ENCODE data around the gene MLC1. TPM values are rescaled to one million over a fixed set of nuclear protein-coding genes. Genes with fewer than 3 reads are reported as not detected.

Gene MLC1
- total and polyA plus RNA-seq, 4 donors = 0.13 to 9.4 (median 0.33) TPM; not detected in 1

GRCh38 chr22:50016308-50016987 is 68.8 kb downstream of the MLC1 start:
- no peak overlapping the region for H3K4me3 ChIP-seq (ENCODE audit: low read depth in 1 of 3, low read length in 3 of 3)
- TF ChIP-seq, protein P1, sequence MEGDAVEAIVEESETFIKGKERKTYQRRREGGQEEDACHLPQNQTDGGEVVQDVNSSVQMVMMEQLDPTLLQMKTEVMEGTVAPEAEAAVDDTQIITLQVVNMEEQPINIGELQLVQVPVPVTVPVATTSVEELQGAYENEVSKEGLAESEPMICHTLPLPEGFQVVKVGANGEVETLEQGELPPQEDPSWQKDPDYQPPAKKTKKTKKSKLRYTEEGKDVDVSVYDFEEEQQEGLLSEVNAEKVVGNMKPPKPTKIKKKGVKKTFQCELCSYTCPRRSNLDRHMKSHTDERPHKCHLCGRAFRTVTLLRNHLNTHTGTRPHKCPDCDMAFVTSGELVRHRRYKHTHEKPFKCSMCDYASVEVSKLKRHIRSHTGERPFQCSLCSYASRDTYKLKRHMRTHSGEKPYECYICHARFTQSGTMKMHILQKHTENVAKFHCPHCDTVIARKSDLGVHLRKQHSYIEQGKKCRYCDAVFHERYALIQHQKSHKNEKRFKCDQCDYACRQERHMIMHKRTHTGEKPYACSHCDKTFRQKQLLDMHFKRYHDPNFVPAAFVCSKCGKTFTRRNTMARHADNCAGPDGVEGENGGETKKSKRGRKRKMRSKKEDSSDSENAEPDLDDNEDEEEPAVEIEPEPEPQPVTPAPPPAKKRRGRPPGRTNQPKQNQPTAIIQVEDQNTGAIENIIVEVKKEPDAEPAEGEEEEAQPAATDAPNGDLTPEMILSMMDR (IDR thresholded peaks at IDR 0.05; ENCODE audit: low read depth, low read length, missing input control) = no peak
- no peak for TF ChIP-seq HNF4G (IDR thresholded peaks at IDR 0.05)
- no peak for TF ChIP-seq HNF4A (conservative IDR thresholded peaks at IDR 0.05)
- TF ChIP-seq ZBTB33 (IDR thresholded peaks at IDR 0.05) = no peak
- no peak for TF ChIP-seq NR2F2 (IDR thresholded peaks at IDR 0.05)
- TF ChIP-seq FOXA1 (IDR thresholded peaks at IDR 0.05) = no peak
- TF ChIP-seq YY1 (IDR thresholded peaks at IDR 0.05) = no peak
- TF ChIP-seq REST (IDR thresholded peaks at IDR 0.05) = no peak
- TF ChIP-seq RAD21 (IDR thresholded peaks at IDR 0.05) = no peak
- TF ChIP-seq, protein P2, sequence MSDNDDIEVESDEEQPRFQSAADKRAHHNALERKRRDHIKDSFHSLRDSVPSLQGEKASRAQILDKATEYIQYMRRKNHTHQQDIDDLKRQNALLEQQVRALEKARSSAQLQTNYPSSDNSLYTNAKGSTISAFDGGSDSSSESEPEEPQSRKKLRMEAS (IDR thresholded peaks at IDR 0.05) = no peak
- TF ChIP-seq, protein P3, sequence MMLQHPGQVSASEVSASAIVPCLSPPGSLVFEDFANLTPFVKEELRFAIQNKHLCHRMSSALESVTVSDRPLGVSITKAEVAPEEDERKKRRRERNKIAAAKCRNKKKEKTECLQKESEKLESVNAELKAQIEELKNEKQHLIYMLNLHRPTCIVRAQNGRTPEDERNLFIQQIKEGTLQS (IDR thresholded peaks at IDR 0.05) = no peak
- no peak for TF ChIP-seq JUND (IDR thresholded peaks at IDR 0.05)
- no peak for TF ChIP-seq TAF1 (conservative IDR thresholded peaks at IDR 0.05)
- TF ChIP-seq SP1 (IDR thresholded peaks at IDR 0.05) = no peak
- WGBS = 85% methylated on average over 20 of the region's 20 CpGs
- H3K9me3 ChIP-seq (ENCODE audit: control insufficient read depth in 4 of 4, low read length in 3 of 4) = no peaks in the 10 kb centered on the region
- no peak overlapping the region for H3K27ac ChIP-seq (ENCODE audit: low read depth in 1 of 2, low read length in 2 of 2)
- no peak overlapping the region for H3K9ac ChIP-seq (ENCODE audit: low read depth in 1 of 2, low read length in 2 of 2)
- peaks cover 0 to 2% (median 0%) of the 10 kb centered on the region in 4 donors for H3K4me1 ChIP-seq (ENCODE audit: control insufficient read depth in 4 of 4, insufficient read depth in 4 of 4, low read length in 3 of 4)
- no peaks in the 10 kb centered on the region for H3K36me3 ChIP-seq (ENCODE audit: control insufficient read depth in 4 of 4, insufficient read depth in 3 of 4, low read depth in 1 of 4, low read length in 3 of 4)
- peaks cover 0 to 7% (median 4%) of the 10 kb centered on the region in 4 donors for H3K27me3 ChIP-seq (ENCODE audit: control insufficient read depth in 4 of 4, insufficient read depth in 4 of 4, low read length in 3 of 4)
- DNase-seq (ENCODE audit: low spot score) = no peak
